ENCODE measurements around the gene ABTB1. TPM values are rescaled to one million over a fixed set of nuclear protein-coding genes. Genes with fewer than 3 reads are reported as not detected.

The ABTB1 gene
- total RNA-seq, 1 donor from 2014 or later = 11.8 TPM

DNA sequence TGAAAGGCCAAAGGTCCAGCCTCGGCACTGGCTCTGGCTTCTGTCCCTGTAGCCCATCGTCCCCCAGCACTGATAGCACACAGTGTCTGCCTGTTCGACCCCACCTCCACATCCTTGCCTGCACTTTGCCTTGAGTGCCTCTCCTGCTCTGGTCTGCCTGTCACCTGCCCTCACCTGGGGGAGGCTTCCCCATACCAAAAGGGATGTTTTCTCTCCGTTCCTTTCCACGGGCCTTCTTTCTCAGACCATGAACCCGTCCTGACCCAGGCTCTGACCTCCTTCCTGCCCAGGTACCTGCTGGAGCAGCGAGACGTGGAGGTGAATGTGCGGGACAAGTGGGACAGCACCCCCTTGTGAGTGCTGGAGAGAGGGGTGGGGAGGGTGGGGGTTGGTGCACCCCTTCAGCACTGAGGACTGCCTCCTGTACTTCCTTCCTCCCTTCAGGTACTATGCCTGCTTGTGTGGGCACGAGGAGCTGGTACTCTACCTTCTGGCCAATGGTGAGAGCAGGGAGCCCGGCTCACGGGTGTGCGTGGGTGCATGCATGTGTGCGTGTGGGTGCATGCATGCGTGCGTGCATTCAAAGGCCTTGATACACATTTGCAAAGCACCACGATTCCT lies 1.5 kb downstream of the ABTB1 start:
- Mint-ChIP-seq H3K27ac (ENCODE audit: unreplicated experiment) (peak overlapping the region; percentile 87), H3K27me3 (ENCODE audit: low read depth, unreplicated experiment) (peaks cover 4% of the 10 kb centered on the region), H3K36me3 (ENCODE audit: low read depth, unreplicated experiment) (peaks cover 16% of the 10 kb centered on the region), H3K4me3 (ENCODE audit: unreplicated experiment) (peak overlapping the region; percentile 86), H3K9me3 (ENCODE audit: unreplicated experiment) (no peaks in the 10 kb centered on the region), H3K4me1 (ENCODE audit: low read depth, unreplicated experiment) (no peaks in the 10 kb centered on the region)
- no peak overlapping the region for H3K27ac ChIP-seq (ENCODE audit: low read depth, low read length)
- H4K20me1 ChIP-seq (ENCODE audit: insufficient read depth, low read length) = no peaks in the 10 kb centered on the region
- no peaks in the 10 kb centered on the region for H3K36me3 ChIP-seq (ENCODE audit: insufficient read depth, low read length)
- peaks cover 11% of the 10 kb centered on the region for H3K4me1 ChIP-seq (ENCODE audit: insufficient read depth, low read length)
- no peak for TF ChIP-seq EZH2 (IDR thresholded peaks at IDR 0.05; ENCODE audit: insufficient read depth, low read length)
- TF ChIP-seq, protein P1, sequence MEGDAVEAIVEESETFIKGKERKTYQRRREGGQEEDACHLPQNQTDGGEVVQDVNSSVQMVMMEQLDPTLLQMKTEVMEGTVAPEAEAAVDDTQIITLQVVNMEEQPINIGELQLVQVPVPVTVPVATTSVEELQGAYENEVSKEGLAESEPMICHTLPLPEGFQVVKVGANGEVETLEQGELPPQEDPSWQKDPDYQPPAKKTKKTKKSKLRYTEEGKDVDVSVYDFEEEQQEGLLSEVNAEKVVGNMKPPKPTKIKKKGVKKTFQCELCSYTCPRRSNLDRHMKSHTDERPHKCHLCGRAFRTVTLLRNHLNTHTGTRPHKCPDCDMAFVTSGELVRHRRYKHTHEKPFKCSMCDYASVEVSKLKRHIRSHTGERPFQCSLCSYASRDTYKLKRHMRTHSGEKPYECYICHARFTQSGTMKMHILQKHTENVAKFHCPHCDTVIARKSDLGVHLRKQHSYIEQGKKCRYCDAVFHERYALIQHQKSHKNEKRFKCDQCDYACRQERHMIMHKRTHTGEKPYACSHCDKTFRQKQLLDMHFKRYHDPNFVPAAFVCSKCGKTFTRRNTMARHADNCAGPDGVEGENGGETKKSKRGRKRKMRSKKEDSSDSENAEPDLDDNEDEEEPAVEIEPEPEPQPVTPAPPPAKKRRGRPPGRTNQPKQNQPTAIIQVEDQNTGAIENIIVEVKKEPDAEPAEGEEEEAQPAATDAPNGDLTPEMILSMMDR (IDR thresholded peaks at IDR 0.05; ENCODE audit: insufficient read depth, low read depth, low read length) = no peak
- peak overlapping the region; percentile 90 for H3K9ac ChIP-seq (ENCODE audit: low read length)
- peak overlapping the region; percentile 76 for H3K4me3 ChIP-seq (ENCODE audit: insufficient read depth, low read depth, low read length)
- H3K27me3 ChIP-seq (ENCODE audit: insufficient read depth, low read length) = no peaks in the 10 kb centered on the region
- FAIRE-seq = no peak
- no peak for DNase-seq (ENCODE audit: low read depth)
- peak overlapping the region; percentile 87 for H3K4me2 ChIP-seq (ENCODE audit: low read length)
- no peaks in the 10 kb centered on the region for H3K79me2 ChIP-seq (ENCODE audit: insufficient read depth, low read length)
- H2AFZ ChIP-seq (ENCODE audit: low read depth, low read length) = no peak overlapping the region
- no peaks in the 10 kb centered on the region for H3K9me3 ChIP-seq (ENCODE audit: insufficient read depth, low read depth, low read length)

DNA sequence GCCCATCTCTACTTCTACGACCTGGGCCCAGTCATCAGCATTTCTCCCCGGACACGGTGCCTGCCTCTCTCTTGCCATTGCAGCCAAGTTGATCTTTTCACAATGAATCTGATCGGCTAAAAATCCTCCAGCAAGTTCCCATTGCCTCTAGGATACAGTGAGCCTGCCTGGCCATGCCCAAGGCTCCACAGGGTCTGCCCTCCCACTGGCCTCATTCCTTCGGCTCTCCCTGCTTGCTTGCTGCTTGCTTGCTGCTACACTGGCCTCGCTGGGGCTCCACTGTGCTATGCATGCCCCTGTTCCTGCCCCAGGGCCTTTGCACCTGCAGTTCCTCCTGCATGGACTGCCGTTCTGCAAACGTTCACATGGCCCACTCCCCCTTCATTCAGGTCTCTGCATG lies 2.0 kb downstream of the ABTB1 start:
- H3K27ac ChIP-seq (ENCODE audit: low read depth, low read length) = no peak overlapping the region
- H3K4me3 Mint-ChIP-seq (ENCODE audit: unreplicated experiment) = no peak overlapping the region
- no peak overlapping the region for H3K4me2 ChIP-seq (ENCODE audit: low read length)
- DNase-seq (ENCODE audit: low read depth) = no peak
- H3K27ac Mint-ChIP-seq (ENCODE audit: unreplicated experiment) = no peak overlapping the region
- TF ChIP-seq, protein P1 (IDR thresholded peaks at IDR 0.05; ENCODE audit: insufficient read depth, low read depth, low read length) = no peak
- no peak for TF ChIP-seq EZH2 (IDR thresholded peaks at IDR 0.05; ENCODE audit: insufficient read depth, low read length)
- H3K36me3 ChIP-seq (ENCODE audit: insufficient read depth, low read length) = no peaks in the 10 kb centered on the region
- no peaks in the 10 kb centered on the region for H3K27me3 ChIP-seq (ENCODE audit: insufficient read depth, low read length)
- peaks cover 15% of the 10 kb centered on the region for H3K36me3 Mint-ChIP-seq (ENCODE audit: low read depth, unreplicated experiment)
- no peaks in the 10 kb centered on the region for H3K9me3 ChIP-seq (ENCODE audit: insufficient read depth, low read depth, low read length)
- no peaks in the 10 kb centered on the region for H3K9me3 Mint-ChIP-seq (ENCODE audit: unreplicated experiment)
- H3K4me1 ChIP-seq (ENCODE audit: insufficient read depth, low read length) = peaks cover 11% of the 10 kb centered on the region
- no peak overlapping the region for H2AFZ ChIP-seq (ENCODE audit: low read depth, low read length)
- peaks cover 4% of the 10 kb centered on the region for H3K27me3 Mint-ChIP-seq (ENCODE audit: low read depth, unreplicated experiment)
- H3K9ac ChIP-seq (ENCODE audit: low read length) = no peak overlapping the region
- no peaks in the 10 kb centered on the region for H3K79me2 ChIP-seq (ENCODE audit: insufficient read depth, low read length)
- no peaks in the 10 kb centered on the region for H3K4me1 Mint-ChIP-seq (ENCODE audit: low read depth, unreplicated experiment)
- H4K20me1 ChIP-seq (ENCODE audit: insufficient read depth, low read length) = no peaks in the 10 kb centered on the region
- H3K4me3 ChIP-seq (ENCODE audit: insufficient read depth, low read depth, low read length) = no peak overlapping the region
- no peak for FAIRE-seq

DNA sequence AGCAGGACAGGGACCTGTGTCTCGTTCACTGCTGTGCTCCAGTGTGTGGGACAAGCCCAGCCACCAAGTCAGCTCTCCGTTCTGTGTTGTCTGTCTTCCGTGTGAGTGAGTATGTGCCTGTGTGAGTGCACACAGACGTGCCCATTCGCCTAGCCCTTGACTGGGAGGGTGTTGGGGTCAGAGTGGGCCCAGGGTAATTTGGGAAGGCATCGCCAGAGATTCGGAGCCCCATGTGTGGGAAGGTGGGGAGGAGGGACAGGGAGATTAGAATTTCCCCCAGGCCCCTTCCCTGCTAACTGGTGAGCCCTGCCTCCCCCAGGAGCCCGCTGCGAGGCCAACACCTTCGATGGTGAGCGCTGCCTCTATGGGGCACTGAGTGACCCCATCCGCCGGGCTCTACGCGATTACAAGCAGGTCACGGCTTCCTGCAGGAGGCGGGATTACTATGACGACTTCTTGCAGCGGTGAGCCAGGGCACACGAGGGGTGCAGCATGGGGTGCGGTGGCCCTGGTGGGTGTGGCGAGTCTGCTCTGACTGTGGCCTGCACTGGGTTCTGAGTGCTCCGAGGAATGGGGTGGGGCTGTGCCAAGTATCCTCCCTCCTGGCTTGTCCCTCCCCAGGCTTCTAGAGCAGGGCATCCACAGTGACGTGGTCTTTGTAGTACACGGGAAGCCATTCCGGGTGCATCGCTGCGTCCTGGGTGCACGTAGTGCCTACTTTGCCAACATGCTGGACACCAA lies 3.1 kb downstream of the ABTB1 start:
- DNase-seq (ENCODE audit: low read depth) (no peak), FAIRE-seq (no peak)
- Histone ChIP-seq H3K4me1 (ENCODE audit: insufficient read depth, low read length) (peaks cover 11% of the 10 kb centered on the region), H3K9me3 (ENCODE audit: insufficient read depth, low read depth, low read length) (no peaks in the 10 kb centered on the region), H2AFZ (ENCODE audit: low read depth, low read length) (no peak overlapping the region), H3K4me3 (ENCODE audit: insufficient read depth, low read depth, low read length) (no peak overlapping the region), H3K36me3 (ENCODE audit: insufficient read depth, low read length) (no peaks in the 10 kb centered on the region), H3K79me2 (ENCODE audit: insufficient read depth, low read length) (no peaks in the 10 kb centered on the region), H3K27me3 (ENCODE audit: insufficient read depth, low read length) (no peaks in the 10 kb centered on the region), H3K9ac (ENCODE audit: low read length) (no peak overlapping the region), H4K20me1 (ENCODE audit: insufficient read depth, low read length) (no peaks in the 10 kb centered on the region), H3K4me2 (ENCODE audit: low read length) (no peak overlapping the region), H3K27ac (ENCODE audit: low read depth, low read length) (no peak overlapping the region)
- Mint-ChIP-seq H3K4me1 (ENCODE audit: low read depth, unreplicated experiment) (no peaks in the 10 kb centered on the region), H3K4me3 (ENCODE audit: unreplicated experiment) (peak overlapping the region; percentile 60), H3K36me3 (ENCODE audit: low read depth, unreplicated experiment) (peaks cover 12% of the 10 kb centered on the region), H3K9me3 (ENCODE audit: unreplicated experiment) (no peaks in the 10 kb centered on the region), H3K27ac (ENCODE audit: unreplicated experiment) (no peak overlapping the region), H3K27me3 (ENCODE audit: low read depth, unreplicated experiment) (no peaks in the 10 kb centered on the region)
- TF ChIP-seq, protein P1 (IDR thresholded peaks at IDR 0.05; ENCODE audit: insufficient read depth, low read depth, low read length) = no peak
- no peak for TF ChIP-seq EZH2 (IDR thresholded peaks at IDR 0.05; ENCODE audit: insufficient read depth, low read length)
